ENCODE data around the gene EPHA6. TPM values are rescaled to one million over a fixed set of nuclear protein-coding genes. Genes with fewer than 3 reads are reported as not detected.

The EPHA6 gene
- total and polyA plus RNA-seq, 2 donors (not counting 3 experiments of a cell fraction or from before 2014, with no cell fraction given), result not detected

DNA sequence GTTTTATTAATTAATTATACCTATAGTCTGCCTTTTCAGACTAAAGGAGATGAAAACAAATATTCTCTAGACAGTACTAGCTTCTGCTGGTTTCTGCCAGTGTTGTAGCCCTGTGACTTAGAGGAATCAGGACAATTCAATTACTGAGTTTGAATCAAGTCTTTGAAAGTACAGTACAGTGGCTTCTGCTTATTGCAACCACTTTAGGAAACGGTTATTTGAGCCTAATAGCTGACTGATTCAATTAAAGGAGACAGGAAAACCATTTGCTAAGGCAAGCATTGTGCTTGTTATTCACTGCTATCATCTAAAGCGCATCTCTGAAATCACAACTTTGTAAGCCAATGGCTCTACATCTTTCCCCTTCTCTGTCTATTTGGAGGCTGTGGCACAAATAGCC, 860.1 kb downstream of the EPHA6 start:
- H3K4me1 ChIP-seq (ENCODE audit: control insufficient read depth, extremely low read depth, insufficient read depth, low read length), result no peaks in the 10 kb centered on the region
- dilution Hi-C loops (cut with MboI; ENCODE audit: extremely low pct_ligation_motif_present, low sequenced_read_pairs) (no loop called here), intact Hi-C loops (cut with micrococcal nuclease) (no loop called here)
- CTCF ChIA-PET, result interaction anchor here (1.7 kb wide), 1 partner anchor 17 kb away, joined by 3 read pairs; no protein-coding TSS in a partner anchor
- no peaks in the 10 kb centered on the region for H4K20me1 ChIP-seq (replicated peaks; ENCODE audit: control insufficient read depth, extremely low read depth, insufficient read depth, low read length)
- no peaks in the 10 kb centered on the region for H3K9me3 ChIP-seq (replicated peaks; ENCODE audit: control insufficient read depth, insufficient read depth, low read length)
- no peak for TF ChIP-seq POLR2AphosphoS5 (IDR thresholded peaks at IDR 0.05; ENCODE audit: insufficient read depth, low read depth, low read length)
- TF ChIP-seq, protein P1, sequence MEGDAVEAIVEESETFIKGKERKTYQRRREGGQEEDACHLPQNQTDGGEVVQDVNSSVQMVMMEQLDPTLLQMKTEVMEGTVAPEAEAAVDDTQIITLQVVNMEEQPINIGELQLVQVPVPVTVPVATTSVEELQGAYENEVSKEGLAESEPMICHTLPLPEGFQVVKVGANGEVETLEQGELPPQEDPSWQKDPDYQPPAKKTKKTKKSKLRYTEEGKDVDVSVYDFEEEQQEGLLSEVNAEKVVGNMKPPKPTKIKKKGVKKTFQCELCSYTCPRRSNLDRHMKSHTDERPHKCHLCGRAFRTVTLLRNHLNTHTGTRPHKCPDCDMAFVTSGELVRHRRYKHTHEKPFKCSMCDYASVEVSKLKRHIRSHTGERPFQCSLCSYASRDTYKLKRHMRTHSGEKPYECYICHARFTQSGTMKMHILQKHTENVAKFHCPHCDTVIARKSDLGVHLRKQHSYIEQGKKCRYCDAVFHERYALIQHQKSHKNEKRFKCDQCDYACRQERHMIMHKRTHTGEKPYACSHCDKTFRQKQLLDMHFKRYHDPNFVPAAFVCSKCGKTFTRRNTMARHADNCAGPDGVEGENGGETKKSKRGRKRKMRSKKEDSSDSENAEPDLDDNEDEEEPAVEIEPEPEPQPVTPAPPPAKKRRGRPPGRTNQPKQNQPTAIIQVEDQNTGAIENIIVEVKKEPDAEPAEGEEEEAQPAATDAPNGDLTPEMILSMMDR (IDR thresholded peaks at IDR 0.05; ENCODE audit: extremely low read depth in 1 of 2, insufficient read depth in 1 of 2, low read depth in 1 of 2, low read length in 2 of 2), result no peak
- no peak for TF ChIP-seq FOS (IDR thresholded peaks at IDR 0.05; ENCODE audit: borderline replicate concordance, insufficient read depth, low read length)
- TF ChIP-seq, protein P2, sequence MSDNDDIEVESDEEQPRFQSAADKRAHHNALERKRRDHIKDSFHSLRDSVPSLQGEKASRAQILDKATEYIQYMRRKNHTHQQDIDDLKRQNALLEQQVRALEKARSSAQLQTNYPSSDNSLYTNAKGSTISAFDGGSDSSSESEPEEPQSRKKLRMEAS (IDR thresholded peaks at IDR 0.05; ENCODE audit: insufficient read depth, insufficient read length), result no peak
- no peak for TF ChIP-seq EZH2 (IDR thresholded peaks at IDR 0.05; ENCODE audit: borderline replicate concordance, low read depth, low read length, severe bottlenecking)
- TF ChIP-seq POLR2A (IDR thresholded peaks at IDR 0.05; ENCODE audit: low read depth, low read length), result no peak
- no peak for TF ChIP-seq GATA2 (IDR thresholded peaks at IDR 0.05; ENCODE audit: insufficient read depth, insufficient read length, low read depth, low read length)
- no peak for TF ChIP-seq MYC (IDR thresholded peaks at IDR 0.05; ENCODE audit: low read depth, low read length)
- TF ChIP-seq JUN (IDR thresholded peaks at IDR 0.05; ENCODE audit: borderline replicate concordance, insufficient read depth, insufficient read length, low read depth), result no peak
- no peaks in the 10 kb centered on the region for H3K36me3 ChIP-seq (ENCODE audit: control insufficient read depth in 2 of 2, extremely low read depth in 1 of 2, insufficient read depth in 2 of 2, low read length in 2 of 2)
- no peaks in the 10 kb centered on the region for H3K9me1 ChIP-seq (replicated peaks; ENCODE audit: control insufficient read depth, extremely low read depth, insufficient read depth, low read length)
- H2AFZ ChIP-seq (ENCODE audit: low read depth, low read length), result no peak overlapping the region
- H3K27me3 ChIP-seq (ENCODE audit: control insufficient read depth in 2 of 2, insufficient read depth in 2 of 2, low read length in 2 of 2), result no peaks in the 10 kb centered on the region
- H3K79me2 ChIP-seq (ENCODE audit: control insufficient read depth, insufficient read depth, low read length), result no peaks in the 10 kb centered on the region
- POLR2A ChIA-PET, result no interaction called here
- DNase-seq (ENCODE audit: low read depth, low spot score) (no peak), FAIRE-seq (no peak)
- BruUV-seq (replicated peaks), result no TSS peak
- H3K27ac ChIP-seq (ENCODE audit: insufficient read depth, low read depth, low read length), result no peak overlapping the region
- no peak overlapping the region for H3K9ac ChIP-seq (replicated peaks; ENCODE audit: extremely low read depth, insufficient read depth, low read length)
- H3K4me3 ChIP-seq (replicated peaks in 1 of 3; ENCODE audit: insufficient read depth in 1 of 3, low read depth in 1 of 3, low read length in 3 of 3), result no peak overlapping the region
- no peak overlapping the region for H3K4me2 ChIP-seq (ENCODE audit: insufficient read depth, low read length)

All from endothelial cell of umbilical vein (primary cell).